SKM-1 treated with dmso at 0.1 percent for 144 hours (cell line): ENCODE measurements around the gene MCF2.

Experiments used
- DNase-seq: peaks from one replicate; lab custom pipeline; 2025; ENCODE audit not compliant: unreplicated experiment; lab: John Stamatoyannopoulos, UW

MCF2 gene

GRCh38 chrX:139639253-139639652 is 68.7 kb downstream of the MCF2 start:
- no peak for DNase-seq

- DNase-seq = no peak
Observed at GRCh38 chrX:139600105-139600504, 107.9 kb downstream of the MCF2 start.

GRCh38 chrX:139596068-139596467 is 111.9 kb downstream of the MCF2 start:
- DNase-seq = no peak

GRCh38 chrX:139585613-139586012 is 122.4 kb downstream of the MCF2 start:
- DNase-seq = no peak

- DNase-seq = no peak
Observed at GRCh38 chrX:139581068-139581467, 126.9 kb downstream of the MCF2 start.

GRCh38 chrX:139566981-139567380 is 141.0 kb downstream of the MCF2 start:
- no peak for DNase-seq

GRCh38 chrX:139563251-139563650 is 144.7 kb downstream of the MCF2 start:
- DNase-seq = no peak

GRCh38 chrX:139560221-139560620 is 147.7 kb downstream of the MCF2 start:
- DNase-seq = no peak

GRCh38 chrX:139559383-139560042 is 148.5 kb downstream of the MCF2 start:
- DNase-seq = peak; percentile 53

GRCh38 chrX:139554991-139555675 is 152.8 kb downstream of the MCF2 start:
- no peak for DNase-seq

GRCh38 chrX:139554376-139554775 is 153.6 kb downstream of the MCF2 start:
- DNase-seq = peak; percentile 3

- no peak for DNase-seq
Observed at GRCh38 chrX:139544591-139544990, 163.4 kb downstream of the MCF2 start.

- no peak for DNase-seq
Observed at GRCh38 chrX:139543920-139544319, 164.0 kb downstream of the MCF2 start.

- DNase-seq = no peak
Observed at GRCh38 chrX:139542652-139543051, 165.3 kb downstream of the MCF2 start.

- no peak for DNase-seq
Observed at GRCh38 chrX:139538907-139539790, 168.8 kb downstream of the MCF2 start.

GRCh38 chrX:139533444-139533843 is 174.5 kb downstream of the MCF2 start:
- no peak for DNase-seq

- no peak for DNase-seq
Observed at GRCh38 chrX:139532834-139533233, 175.1 kb downstream of the MCF2 start.
